Fibroblast of skin of right biceps (primary cell): ENCODE data around the gene LBP.
"Not testable (repeated sequence)": the region's sequence is repeated elsewhere in the genome, so short reads cannot be mapped to it uniquely, and the experiment has no call there.

ENCODE experiments used
- DNase-seq: peaks from one replicate; pipeline ENCODE4 v3.0.0-alpha.2; 2013

LBP gene

GRCh38 chr20:38350879-38351775 is 4.8 kb downstream of the LBP start:
- DNase-seq: no peak

- DNase-seq: no peak
Observed at GRCh38 chr20:38353316-38353715, 7.0 kb downstream of the LBP start.

GRCh38 chr20:38354227-38354626 is 7.9 kb downstream of the LBP start:
- no peak for DNase-seq

- DNase-seq: no peak
Observed at GRCh38 chr20:38355161-38356012, 9.1 kb downstream of the LBP start.

- DNase-seq: no peak
Observed at GRCh38 chr20:38357653-38358207, 11.4 kb downstream of the LBP start.

DNA sequence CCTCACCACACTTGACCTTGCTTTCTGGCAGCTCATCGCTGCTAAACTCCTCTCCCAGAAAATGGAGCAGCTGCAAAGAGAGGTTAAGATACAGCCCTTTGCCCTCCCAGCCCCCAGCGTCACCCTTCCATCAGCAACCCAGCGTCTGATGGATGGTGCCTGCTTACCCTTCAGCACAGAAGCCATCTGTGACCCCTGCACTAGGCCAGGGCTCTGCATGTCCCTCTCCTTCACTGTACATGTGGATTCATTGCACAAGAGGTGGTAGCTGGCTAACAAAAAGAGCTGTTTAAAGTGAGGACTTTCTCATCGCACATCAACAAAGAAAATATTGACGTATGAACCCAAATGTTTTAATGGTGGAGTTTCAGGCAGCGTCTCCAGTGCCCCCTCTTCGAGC is 12.3 kb downstream of the LBP start:
- DNase-seq: no peak

GRCh38 chr20:38363004-38363747 is 16.9 kb downstream of the LBP start:
- no peak for DNase-seq

GRCh38 chr20:38369389-38369788 is 23.1 kb downstream of the LBP start:
- peak; percentile 11 for DNase-seq

- no peak for DNase-seq
Observed at GRCh38 chr20:38372806-38373205, 26.5 kb downstream of the LBP start.

GRCh38 chr20:38373231-38373867 is 27.1 kb downstream of the LBP start:
- no peak for DNase-seq

GRCh38 chr20:38373898-38374297 is 27.6 kb downstream of the LBP start:
- no peak for DNase-seq

DNA sequence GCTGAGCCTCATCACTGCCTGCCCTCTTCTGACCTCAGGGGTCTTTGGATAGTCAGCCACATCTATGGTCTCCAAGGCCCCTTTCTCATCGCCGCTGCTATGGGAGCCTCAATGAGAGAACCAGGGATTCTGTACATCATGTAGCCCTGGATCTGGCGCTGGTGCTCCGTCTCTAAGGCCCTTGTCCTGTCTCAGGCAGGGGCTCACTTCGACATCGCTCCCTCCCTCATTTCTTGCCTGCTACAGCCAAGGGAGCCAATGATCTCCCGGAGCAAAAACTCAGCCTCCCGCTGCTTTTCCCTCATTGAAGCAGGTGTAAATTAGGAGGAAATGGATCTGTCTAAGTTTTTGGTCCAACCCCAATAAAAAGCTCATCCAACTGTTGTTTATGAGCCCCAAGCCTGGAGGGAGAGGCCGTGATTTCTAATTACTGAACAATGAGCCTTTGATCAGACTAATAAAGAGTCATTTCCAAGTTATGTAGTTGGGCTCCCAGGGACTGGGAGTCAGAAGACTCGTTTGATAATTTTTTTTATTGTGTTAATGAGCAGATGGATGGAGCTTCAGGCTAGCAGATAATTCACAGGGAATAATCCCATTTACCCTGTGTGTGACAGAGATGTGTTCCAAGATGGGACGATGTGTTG is 30.9 kb downstream of the LBP start:
- no peak for DNase-seq

GRCh38 chr20:38377838-38378237 is 31.6 kb downstream of the LBP start:
- not testable (repeated sequence) for DNase-seq

DNA sequence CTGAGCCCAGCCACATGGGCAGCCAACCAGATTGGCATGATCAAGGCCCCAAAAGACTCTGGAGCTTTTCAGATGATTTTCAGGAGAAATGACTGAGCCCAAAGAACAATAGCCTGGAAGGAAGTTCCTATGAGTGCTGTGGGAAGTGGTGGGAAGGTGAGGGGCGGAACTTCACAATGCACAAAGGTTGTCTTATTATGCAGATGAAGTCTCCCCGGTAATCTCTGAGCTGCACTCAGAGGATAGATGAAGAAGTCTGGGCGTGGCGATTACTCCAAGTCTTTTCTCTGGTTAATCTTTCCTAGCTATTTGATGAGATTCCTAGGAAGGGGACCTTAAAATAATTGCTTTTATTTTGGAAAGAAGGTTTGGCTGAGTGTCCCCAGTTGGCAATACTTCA is 36.9 kb downstream of the LBP start:
- no peak for DNase-seq

DNA sequence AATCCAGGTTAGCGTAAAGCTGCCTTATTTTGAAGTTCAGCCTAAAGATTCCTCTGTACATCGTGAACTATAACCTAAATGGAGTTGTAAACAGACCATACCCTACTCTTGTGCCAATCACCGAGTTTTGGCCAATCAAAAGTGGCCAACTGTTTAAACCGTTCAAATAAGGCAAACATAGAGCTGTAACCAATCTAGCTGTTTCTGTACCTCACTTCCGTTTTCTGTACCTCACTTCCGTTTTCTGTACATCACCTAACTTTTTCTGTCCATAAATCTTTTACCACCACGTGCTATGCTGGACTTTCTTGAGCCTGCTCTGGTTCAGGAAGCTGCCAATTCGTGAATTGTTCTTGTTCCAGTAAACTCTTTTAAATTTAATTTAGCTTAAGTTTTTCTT is 39.7 kb downstream of the LBP start:
- no peak for DNase-seq

DNA sequence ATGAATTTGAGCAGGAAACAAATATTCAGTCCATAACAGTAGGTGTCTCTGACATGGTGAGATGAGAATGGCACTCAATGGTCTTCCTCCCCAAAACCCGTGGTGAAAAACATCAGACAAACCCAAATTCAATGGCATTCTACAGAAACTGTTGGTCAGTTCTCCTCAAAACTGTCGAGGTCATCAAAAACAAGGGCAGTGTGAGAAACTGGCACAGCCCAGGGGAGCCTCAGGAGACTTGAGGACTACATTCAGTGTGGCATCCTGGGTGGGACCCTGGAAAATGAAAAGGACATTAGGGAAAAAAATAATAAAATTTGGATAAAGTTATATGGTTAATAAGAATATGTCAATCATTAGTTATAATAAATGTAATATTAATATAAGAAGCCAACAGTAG is 40.6 kb downstream of the LBP start:
- DNase-seq: no peak

GRCh38 chr20:38387953-38388352 is 41.7 kb downstream of the LBP start:
- DNase-seq: no peak

GRCh38 chr20:38392356-38392755 is 46.1 kb downstream of the LBP start:
- DNase-seq: no peak

- DNase-seq: no peak
Observed at GRCh38 chr20:38393259-38393658, 47.0 kb downstream of the LBP start.

DNA sequence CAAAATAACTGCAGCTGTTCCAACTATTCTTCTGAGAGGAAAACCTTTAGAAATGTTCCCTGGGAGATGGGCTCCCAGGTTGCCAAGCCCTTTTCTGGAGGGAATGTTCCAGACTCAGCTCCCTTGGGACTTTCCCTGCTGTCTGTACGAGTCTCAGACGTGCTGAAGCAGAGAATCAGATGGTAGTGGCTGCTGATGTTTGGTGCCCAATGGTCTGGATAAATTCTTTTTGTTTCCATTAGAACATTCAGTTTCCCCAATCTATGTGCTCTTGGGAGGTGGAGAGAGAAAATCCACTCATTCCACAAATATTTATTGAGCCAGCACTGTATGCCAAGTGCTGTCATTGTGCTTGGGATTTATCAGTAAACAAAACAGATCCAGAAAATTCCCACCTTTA is 48.9 kb downstream of the LBP start:
- no peak for DNase-seq

GRCh38 chr20:38395751-38396395 is 49.6 kb downstream of the LBP start:
- not testable (repeated sequence) for DNase-seq
